GM21381 (cell line): ENCODE data around the gene TSKU.
"Not testable (repeated sequence)": the region's sequence is repeated elsewhere in the genome, so short reads cannot be mapped to it uniquely, and the experiment has no call there.

Experiments
- ATAC-seq: cut with Tn5 transposase; IDR thresholded peaks from one replicate; pipeline ENCODE4 v1.9.1; 2021; ENCODE audit warnings: mild to moderate bottlenecking, moderate library complexity; ENCODE audit not compliant: unreplicated experiment

Gene TSKU

GRCh38 chr11:76799066-76799804, 16.1 kb downstream of the TSKU start:
- peak; percentile 69 for ATAC-seq

DNA sequence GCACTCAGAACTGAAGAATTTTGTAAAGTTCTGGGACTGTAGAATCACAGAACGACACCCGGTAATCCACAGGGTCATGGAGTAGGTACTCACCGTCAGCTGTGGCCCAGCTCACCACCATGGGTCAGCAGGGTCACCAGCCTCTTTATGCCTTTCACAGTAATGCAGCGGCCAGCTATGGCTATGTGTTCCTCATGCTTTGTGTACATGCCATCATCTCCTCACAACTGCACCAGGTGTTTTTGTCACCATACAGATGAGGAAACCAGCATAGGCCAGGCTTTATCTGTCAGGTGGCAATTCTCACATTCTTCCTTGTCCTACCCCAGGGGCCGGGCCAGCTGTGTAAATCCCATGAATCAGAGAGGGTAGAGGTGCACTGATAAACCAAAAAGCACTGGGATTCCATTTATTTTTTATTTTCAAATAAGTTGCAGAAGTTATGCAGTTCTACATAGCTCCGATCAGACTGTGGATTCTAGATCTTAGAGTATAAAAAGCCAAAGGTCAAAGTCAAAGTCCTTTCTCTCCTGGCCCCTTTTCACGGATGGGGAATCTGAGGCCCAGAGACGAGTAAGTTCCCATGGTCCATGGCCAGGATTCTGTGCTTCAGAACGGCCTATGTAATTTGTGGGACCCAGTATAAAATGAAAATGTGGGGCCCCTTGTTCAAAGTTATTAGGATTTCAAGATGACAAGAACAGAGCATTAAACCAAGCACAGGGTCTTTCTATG, 17.5 kb downstream of the TSKU start:
- no peak for ATAC-seq

DNA sequence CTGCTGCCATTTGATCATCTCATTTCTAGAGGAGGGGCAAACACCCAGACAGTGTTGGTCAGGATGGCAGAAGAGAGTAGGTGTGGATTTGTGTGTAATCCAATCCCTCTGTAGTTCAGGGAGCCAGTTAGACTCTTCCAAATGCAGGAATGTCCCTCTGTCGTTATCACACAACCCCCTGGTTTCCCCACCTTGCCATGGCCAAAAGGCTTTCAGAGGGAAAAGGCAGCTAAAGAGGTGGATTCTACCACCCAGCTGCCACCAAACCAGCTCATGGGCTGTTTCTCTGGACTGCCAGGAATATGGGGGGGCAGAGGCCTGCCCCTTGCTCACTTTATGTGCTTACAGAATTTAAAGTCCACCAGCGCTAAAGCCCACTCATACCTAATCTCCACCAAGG, 18.1 kb downstream of the TSKU start:
- ATAC-seq, result no peak

- ATAC-seq, result no peak
Observed at GRCh38 chr11:76801736-76802135, 18.6 kb downstream of the TSKU start.

GRCh38 chr11:76802151-76802550, 19.0 kb downstream of the TSKU start:
- no peak for ATAC-seq

- no peak for ATAC-seq
Observed at GRCh38 chr11:76802621-76803020, 19.5 kb downstream of the TSKU start.

DNA sequence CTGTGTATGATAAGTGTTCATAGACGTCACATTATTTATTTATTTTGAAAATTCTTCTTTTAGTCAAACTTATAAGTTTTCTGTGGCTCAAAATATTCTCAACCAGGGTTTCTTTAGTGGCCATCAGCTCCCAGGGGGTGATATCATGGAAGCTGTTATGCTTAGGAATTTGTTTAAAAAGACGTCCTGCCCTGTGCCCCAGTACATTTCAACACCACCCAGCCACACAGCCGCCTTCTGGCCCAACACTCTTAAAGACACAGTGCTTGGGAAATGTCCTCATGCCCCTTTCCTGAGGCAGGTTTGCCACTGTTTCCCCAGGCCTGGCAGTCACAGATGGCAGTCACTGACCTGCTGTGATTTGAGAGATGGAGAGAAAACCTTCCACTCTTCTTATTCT, 19.9 kb downstream of the TSKU start:
- no peak for ATAC-seq

GRCh38 chr11:76803811-76804600, 20.9 kb downstream of the TSKU start:
- ATAC-seq, result no peak

DNA sequence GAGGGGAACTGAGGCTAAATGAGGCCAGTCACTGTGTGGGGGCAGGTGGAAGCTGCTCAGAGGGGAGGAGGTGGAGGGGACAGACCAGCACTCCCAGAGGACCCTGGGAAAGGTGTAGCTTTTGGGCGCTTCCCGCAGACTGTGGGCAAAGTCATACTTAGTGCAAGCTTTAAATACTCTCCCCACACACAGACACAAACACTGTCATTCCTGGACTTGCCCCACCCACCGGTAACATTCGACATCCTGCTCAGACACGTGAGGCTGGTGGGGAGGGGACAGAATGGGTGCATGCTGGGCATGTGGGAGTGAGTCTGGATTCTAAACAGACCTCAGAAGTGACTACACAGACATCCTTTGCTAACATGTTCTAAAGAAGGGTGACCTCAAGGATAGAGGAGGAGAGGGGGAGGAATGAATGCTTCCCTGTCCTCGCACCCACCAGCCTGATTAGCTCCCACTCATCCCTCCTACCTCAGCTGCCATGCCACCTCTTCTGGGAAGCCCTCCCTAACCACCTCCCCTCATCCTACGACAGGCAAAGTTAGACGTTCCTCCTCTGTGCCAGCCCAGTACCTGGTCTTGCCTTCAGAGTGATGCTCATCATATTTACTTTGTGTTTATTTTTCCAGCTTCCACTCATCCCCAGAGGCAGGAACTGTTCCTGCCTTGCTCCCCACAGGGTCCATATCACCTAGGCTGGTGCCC, 22.2 kb downstream of the TSKU start:
- ATAC-seq, result no peak

DNA sequence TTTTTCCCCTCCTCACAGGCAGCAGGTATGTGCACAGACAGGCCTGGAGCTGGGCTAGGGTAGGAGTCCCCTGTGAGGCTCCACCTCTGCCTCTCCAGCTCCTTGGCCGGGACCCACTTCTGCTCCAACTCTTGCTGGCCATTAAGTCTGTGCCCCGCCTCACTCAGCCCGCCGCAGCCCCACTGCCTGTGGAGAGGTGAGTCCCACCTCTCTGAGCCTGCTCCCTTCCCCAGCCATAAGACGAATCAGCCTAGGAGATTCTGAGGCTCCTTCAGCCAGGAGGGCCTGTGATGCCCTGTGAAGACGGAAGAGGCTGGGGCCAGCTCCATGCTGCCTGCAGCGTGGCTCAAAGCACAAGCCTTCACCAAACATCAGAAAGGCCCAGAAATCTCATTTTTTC, 23.0 kb downstream of the TSKU start:
- no peak for ATAC-seq

GRCh38 chr11:76806608-76807205, 23.6 kb downstream of the TSKU start:
- no peak for ATAC-seq

DNA sequence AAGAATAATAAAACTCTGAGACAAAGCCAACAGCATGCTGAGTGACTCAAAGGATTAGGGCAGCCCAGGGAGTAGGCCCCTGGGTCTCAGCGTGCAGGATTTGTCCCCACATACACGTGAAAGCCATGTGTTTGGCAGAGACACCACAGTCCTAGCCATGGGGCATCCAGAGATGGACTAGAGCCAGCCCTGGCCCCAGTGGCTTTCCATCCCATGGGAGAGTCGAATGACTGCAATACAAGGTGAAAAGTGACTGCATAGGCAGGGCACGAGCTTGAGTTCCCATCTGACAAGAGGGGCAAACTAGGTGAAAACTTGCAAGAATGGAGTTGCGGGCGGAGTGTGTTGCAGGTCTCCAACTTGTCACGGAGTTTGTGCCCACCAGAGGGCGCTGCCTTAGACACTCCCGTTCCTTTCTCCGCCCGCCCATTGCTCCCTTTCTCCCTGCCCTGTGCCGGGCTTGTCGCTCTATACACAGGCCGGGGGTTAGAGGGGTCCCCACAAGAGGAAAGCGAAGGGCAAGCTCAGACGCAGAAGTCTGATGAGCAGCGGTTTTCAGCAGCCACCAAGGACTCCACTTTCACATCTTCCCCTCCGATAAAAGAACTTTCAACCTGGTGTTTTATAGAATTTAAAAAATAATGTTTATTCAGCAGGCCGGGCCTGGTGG, 24.2 kb downstream of the TSKU start:
- no peak for ATAC-seq

GRCh38 chr11:76808171-76808570, 25.0 kb downstream of the TSKU start:
- no peak for ATAC-seq

- no peak for ATAC-seq
Observed at GRCh38 chr11:76808996-76809395, 25.8 kb downstream of the TSKU start.

GRCh38 chr11:76810151-76810853, 27.1 kb downstream of the TSKU start:
- ATAC-seq, result no peak

- no peak for ATAC-seq
Observed at GRCh38 chr11:76811259-76811658, 28.1 kb downstream of the TSKU start.

- ATAC-seq, result no peak
Observed at GRCh38 chr11:76814414-76814813, 31.3 kb downstream of the TSKU start.

DNA sequence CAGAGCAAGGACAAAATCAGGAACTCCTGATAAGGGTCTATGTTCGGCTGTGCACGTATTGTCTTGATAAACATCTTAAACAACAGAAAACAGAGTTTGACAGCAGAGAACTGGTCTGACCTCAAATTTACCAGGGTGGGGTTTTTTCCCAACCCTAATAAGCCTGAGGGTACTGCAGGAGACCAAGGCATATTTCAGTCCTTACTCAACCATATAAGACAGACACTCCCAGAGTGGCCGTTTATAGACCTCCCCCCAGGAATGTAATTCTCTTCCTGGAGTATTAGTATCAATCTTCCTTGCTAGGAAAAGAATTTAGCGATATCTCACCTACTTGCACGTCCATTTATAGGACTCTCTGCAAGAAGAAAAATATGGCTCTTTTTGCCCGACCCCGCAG, 32.5 kb downstream of the TSKU start:
- not testable (repeated sequence) for ATAC-seq

DNA sequence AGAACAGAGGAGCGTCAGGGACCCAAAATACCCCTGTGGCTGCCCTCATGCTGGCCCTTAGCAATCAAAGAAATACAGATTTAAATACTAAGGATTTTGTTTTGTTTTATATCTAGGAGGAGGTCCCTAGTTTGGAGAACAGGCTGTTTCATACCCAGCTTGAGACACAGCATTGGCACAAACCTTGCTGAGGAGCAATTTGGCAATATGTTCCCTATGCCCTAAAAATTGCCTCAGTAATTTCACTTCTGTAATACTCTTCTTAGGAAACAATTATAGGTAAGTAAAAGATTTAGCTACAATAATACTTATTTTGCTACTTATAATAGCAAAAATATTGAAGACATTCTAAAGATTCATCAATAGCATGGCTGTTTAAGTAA, 37.0 kb downstream of the TSKU start:
- ATAC-seq, result no peak

DNA sequence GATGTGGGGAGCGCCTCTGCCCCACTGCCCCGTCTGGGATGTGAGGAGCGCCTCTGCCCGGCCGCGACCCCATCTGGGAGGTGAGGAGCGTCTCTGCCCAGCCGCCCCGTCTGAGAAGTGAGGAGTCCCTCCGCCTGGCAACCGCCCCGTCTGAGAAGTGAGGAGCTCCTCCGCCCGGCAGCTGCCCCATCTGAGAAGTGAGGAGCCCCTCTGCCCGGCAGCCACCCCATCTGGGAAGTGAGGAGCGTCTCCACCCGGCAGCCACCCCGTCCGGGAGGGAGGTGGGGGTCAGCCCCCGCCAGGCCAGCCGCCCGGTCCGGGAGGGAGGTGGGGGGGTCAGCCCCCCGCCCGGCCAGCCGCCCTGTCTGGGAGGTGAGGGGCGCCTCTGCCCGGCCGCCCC, 38.2 kb downstream of the TSKU start:
- ATAC-seq, result not testable (repeated sequence)
